ENCODE results near the gene FXYD6.

- TF ChIP-seq TEAD4 (IDR thresholded peaks at IDR 0.05; ENCODE audit: borderline replicate concordance, insufficient read depth) (no peak), CTCF (IDR thresholded peaks at IDR 0.05) (no peak), POLR2AphosphoS5 (IDR thresholded peaks at IDR 0.05; ENCODE audit: low read depth, low read length) (no peak), JUND (IDR thresholded peaks at IDR 0.05) (no peak), EP300 (IDR thresholded peaks at IDR 0.05; ENCODE audit: borderline replicate concordance in 1 of 2, low read depth in 1 of 2, low read length in 1 of 2) (no peak)
Observed at GRCh38 chr11:117816151-117816741, 60.2 kb downstream of the FXYD6 start.
